Measurements from ENCODE around the gene HRAS. TPM values are rescaled to one million over a fixed set of nuclear protein-coding genes. Genes with fewer than 3 reads are reported as not detected.

The HRAS gene
- total RNA-seq, 4 donors from 2014 or later, result 17.1 to 50.0 (median 37.6) TPM

- peaks cover 13 to 18% of the 10 kb centered on the region in 2 donors for H3K4me1 ChIP-seq
- no peaks in the 10 kb centered on the region for H3K9me3 ChIP-seq
- no peak overlapping the region for H3K4me3 ChIP-seq
- in situ Hi-C loops (cut with MboI; ENCODE audit: low sequenced_read_pairs in 4 of 4) (no loop called here), intact Hi-C loops (cut with DNase I; ENCODE audit: low total_unique reads) (no loop called here)
- no peaks in the 10 kb centered on the region for H3K27me3 ChIP-seq
- TF ChIP-seq POLR2A (IDR thresholded peaks at IDR 0.05), result no peak
- TF ChIP-seq CTCF (IDR thresholded peaks at IDR 0.05 in 4 of 5, conservative IDR thresholded peaks at IDR 0.05 in 1 of 5), result no peak
- H3K36me3 ChIP-seq, result peaks cover 0 to 21% of the 10 kb centered on the region in 2 donors
- H3K27ac ChIP-seq, result no peak overlapping the region
- ATAC-seq (peak; percentile 35 to 69), DNase-seq (peak in 1 of 2 donors; percentile 44)
These were observed 6.3 kb downstream of the HRAS start for GRCh38 chr11:528815-529727.

- in situ Hi-C loops (cut with MboI; ENCODE audit: low sequenced_read_pairs in 4 of 4) (no loop called here), intact Hi-C loops (cut with DNase I; ENCODE audit: low total_unique reads) (no loop called here)
- Histone ChIP-seq H3K9me3 (no peaks in the 10 kb centered on the region), H3K4me1 (peaks cover 7 to 12% of the 10 kb centered on the region in 2 donors), H3K36me3 (peaks cover 0 to 14% of the 10 kb centered on the region in 2 donors), H3K27me3 (no peaks in the 10 kb centered on the region), H3K4me3 (no peak overlapping the region), H3K27ac (no peak overlapping the region)
- ATAC-seq (peak; percentile 18 to 41), DNase-seq (no peak)
- no peak for TF ChIP-seq CTCF (IDR thresholded peaks at IDR 0.05 in 4 of 5, conservative IDR thresholded peaks at IDR 0.05 in 1 of 5)
- no peak for TF ChIP-seq POLR2A (IDR thresholded peaks at IDR 0.05)
These were observed 7.1 kb downstream of the HRAS start for GRCh38 chr11:528166-528814.

GRCh38 chr11:526192-526591 is 9.2 kb downstream of the HRAS start:
- no peak for DNase-seq
- H3K9me3 ChIP-seq, result no peaks in the 10 kb centered on the region
- H3K4me3 ChIP-seq, result no peak overlapping the region
- no peak overlapping the region for H3K27ac ChIP-seq
- intact Hi-C loops (cut with DNase I; ENCODE audit: low total_unique reads), result no loop called here
- ATAC-seq, result no peak
- no peaks in the 10 kb centered on the region for H3K27me3 ChIP-seq
- peaks cover 7 to 12% of the 10 kb centered on the region in 2 donors for H3K4me1 ChIP-seq
- H3K36me3 ChIP-seq, result no peaks in the 10 kb centered on the region
- no peak for TF ChIP-seq POLR2A (IDR thresholded peaks at IDR 0.05)
- in situ Hi-C loops (cut with MboI; ENCODE audit: low sequenced_read_pairs in 4 of 4), result no loop called here

GRCh38 chr11:521177-521688 is 14.1 kb downstream of the HRAS start:
- no peak overlapping the region for H3K4me3 ChIP-seq
- DNase-seq (no peak), ATAC-seq (no peak)
- H3K9me3 ChIP-seq, result no peaks in the 10 kb centered on the region
- H3K27ac ChIP-seq, result no peak overlapping the region
- intact Hi-C loops (cut with DNase I; ENCODE audit: low total_unique reads), result no loop called here
- TF ChIP-seq CTCF (IDR thresholded peaks at IDR 0.05 in 4 of 5, conservative IDR thresholded peaks at IDR 0.05 in 1 of 5) (no peak), POLR2A (IDR thresholded peaks at IDR 0.05) (no peak)
- H3K36me3 ChIP-seq, result no peaks in the 10 kb centered on the region
- no peaks in the 10 kb centered on the region for H3K27me3 ChIP-seq
- in situ Hi-C loops (cut with MboI; ENCODE audit: low sequenced_read_pairs in 4 of 4), result no loop called here
- peaks cover 0 to 4% of the 10 kb centered on the region in 2 donors for H3K4me1 ChIP-seq
